ENCODE measurements around the gene RDX.

RDX gene

GRCh38 chr11:110182886-110183285 lies 113.5 kb downstream of the RDX start:
- H3K14ac ChIP-seq (ENCODE audit: low read length), result no peak overlapping the region
- no peak overlapping the region for H4K8ac ChIP-seq (ENCODE audit: low read depth, low read length)
- no peaks in the 10 kb centered on the region for H3K79me1 ChIP-seq (ENCODE audit: low read length)
- H3K23ac ChIP-seq (ENCODE audit: low read length), result no peak overlapping the region
- H4K91ac ChIP-seq (ENCODE audit: low read depth, low read length), result no peak overlapping the region
- H3K4me1 ChIP-seq (ENCODE audit: control insufficient read depth in 1 of 2, insufficient read depth in 2 of 2, low read length in 2 of 2), result no peaks in the 10 kb centered on the region
- H2BK12ac ChIP-seq (ENCODE audit: low read length), result no peak overlapping the region
- H3K79me2 ChIP-seq (ENCODE audit: control insufficient read depth, insufficient read depth, low read length, poor library complexity), result no peaks in the 10 kb centered on the region
- no peak overlapping the region for H2BK5ac ChIP-seq (ENCODE audit: low read depth, low read length, poor library complexity)
- no peak overlapping the region for H3K4me2 ChIP-seq (ENCODE audit: low read length)
- H3K9ac ChIP-seq (ENCODE audit: low read length), result no peak overlapping the region
- no CpG with 5 or more reads among the region's 5 CpGs for WGBS (ENCODE audit: extremely low coverage, insufficient coverage, insufficient read length)
- no peaks in the 10 kb centered on the region for H3K9me3 ChIP-seq (ENCODE audit: insufficient read depth, low read depth, low read length)
- H3K4me3 ChIP-seq (ENCODE audit: low read depth, low read length), result no peak overlapping the region
- H4K12ac ChIP-seq (ENCODE audit: low read depth, low read length), result no peak overlapping the region
- no peak overlapping the region for H3K4ac ChIP-seq (ENCODE audit: low read depth, low read length)
- no peak overlapping the region for H3K18ac ChIP-seq (ENCODE audit: low read length)
- H2BK120ac ChIP-seq (ENCODE audit: insufficient read depth, low read length, poor library complexity), result no peak overlapping the region
- no peaks in the 10 kb centered on the region for H3K27me3 ChIP-seq (ENCODE audit: insufficient read depth, low read length)
- H3K36me3 ChIP-seq (ENCODE audit: control insufficient read depth in 1 of 2, insufficient read depth in 2 of 2, low read length in 2 of 2), result peaks cover 6 to 7% of the 10 kb centered on the region in 2 experiments
- no peak overlapping the region for H2AFZ ChIP-seq (ENCODE audit: insufficient read depth, low read length, poor library complexity)
- H3K27ac ChIP-seq (ENCODE audit: low read depth, low read length), result no peak overlapping the region
- DNase-seq, result peak; percentile 43 to 48
- no peak overlapping the region for H2AK5ac ChIP-seq (ENCODE audit: low read length)

GRCh38 chr11:110179064-110179463 lies 117.3 kb downstream of the RDX start:
- no peak for DNase-seq
- H2BK5ac ChIP-seq (ENCODE audit: low read depth, low read length, poor library complexity), result no peak overlapping the region
- no peak overlapping the region for H3K14ac ChIP-seq (ENCODE audit: low read length)
- no CpG with 5 or more reads among the region's 4 CpGs for WGBS (ENCODE audit: extremely low coverage, insufficient coverage, insufficient read length)
- H3K9ac ChIP-seq (ENCODE audit: low read length), result no peak overlapping the region
- no peaks in the 10 kb centered on the region for H3K36me3 ChIP-seq (ENCODE audit: control insufficient read depth in 1 of 2, insufficient read depth in 2 of 2, low read length in 2 of 2)
- no peak overlapping the region for H3K27ac ChIP-seq (ENCODE audit: low read depth, low read length)
- no peak overlapping the region for H4K12ac ChIP-seq (ENCODE audit: low read depth, low read length)
- no peak overlapping the region for H2BK12ac ChIP-seq (ENCODE audit: low read length)
- H2BK120ac ChIP-seq (ENCODE audit: insufficient read depth, low read length, poor library complexity), result no peak overlapping the region
- H3K9me3 ChIP-seq (ENCODE audit: insufficient read depth, low read depth, low read length), result no peaks in the 10 kb centered on the region
- peaks cover 4 to 5% of the 10 kb centered on the region in 2 experiments for H3K4me1 ChIP-seq (ENCODE audit: control insufficient read depth in 1 of 2, insufficient read depth in 2 of 2, low read length in 2 of 2)
- H3K4me3 ChIP-seq (ENCODE audit: low read depth, low read length), result no peak overlapping the region
- H3K27me3 ChIP-seq (ENCODE audit: insufficient read depth, low read length), result no peaks in the 10 kb centered on the region
- H3K18ac ChIP-seq (ENCODE audit: low read length), result no peak overlapping the region
- no peak overlapping the region for H4K91ac ChIP-seq (ENCODE audit: low read depth, low read length)
- no peak overlapping the region for H3K23ac ChIP-seq (ENCODE audit: low read length)
- no peak overlapping the region for H4K8ac ChIP-seq (ENCODE audit: low read depth, low read length)
- H3K4me2 ChIP-seq (ENCODE audit: low read length), result no peak overlapping the region
- no peak overlapping the region for H2AFZ ChIP-seq (ENCODE audit: insufficient read depth, low read length, poor library complexity)
- no peak overlapping the region for H2AK5ac ChIP-seq (ENCODE audit: low read length)
- H3K79me2 ChIP-seq (ENCODE audit: control insufficient read depth, insufficient read depth, low read length, poor library complexity), result no peaks in the 10 kb centered on the region
- no peak overlapping the region for H3K4ac ChIP-seq (ENCODE audit: low read depth, low read length)
- H3K79me1 ChIP-seq (ENCODE audit: low read length), result no peaks in the 10 kb centered on the region

- no peak overlapping the region for H2BK120ac ChIP-seq (ENCODE audit: insufficient read depth, low read length, poor library complexity)
- no peak overlapping the region for H2BK12ac ChIP-seq (ENCODE audit: low read length)
- H3K9me3 ChIP-seq (ENCODE audit: insufficient read depth, low read depth, low read length), result no peaks in the 10 kb centered on the region
- H3K4me3 ChIP-seq (ENCODE audit: low read depth, low read length), result no peak overlapping the region
- no peak overlapping the region for H2AFZ ChIP-seq (ENCODE audit: insufficient read depth, low read length, poor library complexity)
- H3K36me3 ChIP-seq (ENCODE audit: control insufficient read depth in 1 of 2, insufficient read depth in 2 of 2, low read length in 2 of 2), result no peaks in the 10 kb centered on the region
- DNase-seq, result no peak
- H3K23ac ChIP-seq (ENCODE audit: low read length), result no peak overlapping the region
- no peak overlapping the region for H2BK5ac ChIP-seq (ENCODE audit: low read depth, low read length, poor library complexity)
- H3K27me3 ChIP-seq (ENCODE audit: insufficient read depth, low read length), result no peaks in the 10 kb centered on the region
- H3K27ac ChIP-seq (ENCODE audit: low read depth, low read length), result no peak overlapping the region
- peaks cover 4 to 5% of the 10 kb centered on the region in 2 experiments for H3K4me1 ChIP-seq (ENCODE audit: control insufficient read depth in 1 of 2, insufficient read depth in 2 of 2, low read length in 2 of 2)
- no peak overlapping the region for H3K14ac ChIP-seq (ENCODE audit: low read length)
- H4K12ac ChIP-seq (ENCODE audit: low read depth, low read length), result no peak overlapping the region
- H3K4me2 ChIP-seq (ENCODE audit: low read length), result no peak overlapping the region
- H3K4ac ChIP-seq (ENCODE audit: low read depth, low read length), result no peak overlapping the region
- H3K79me2 ChIP-seq (ENCODE audit: control insufficient read depth, insufficient read depth, low read length, poor library complexity), result no peaks in the 10 kb centered on the region
- H3K18ac ChIP-seq (ENCODE audit: low read length), result no peak overlapping the region
- H3K9ac ChIP-seq (ENCODE audit: low read length), result no peak overlapping the region
- H2AK5ac ChIP-seq (ENCODE audit: low read length), result no peak overlapping the region
- WGBS (ENCODE audit: extremely low coverage, insufficient coverage, insufficient read length), result no CpG with 5 or more reads among the region's 7 CpGs
- H4K8ac ChIP-seq (ENCODE audit: low read depth, low read length), result no peak overlapping the region
- no peak overlapping the region for H4K91ac ChIP-seq (ENCODE audit: low read depth, low read length)
- H3K79me1 ChIP-seq (ENCODE audit: low read length), result no peaks in the 10 kb centered on the region
Observed at GRCh38 chr11:110177086-110177456, 119.3 kb downstream of the RDX start.

- Histone ChIP-seq H2AK5ac (ENCODE audit: low read length) (no peak overlapping the region), H3K4me3 (ENCODE audit: low read depth, low read length) (no peak overlapping the region), H3K79me1 (ENCODE audit: low read length) (no peaks in the 10 kb centered on the region), H2AFZ (ENCODE audit: insufficient read depth, low read length, poor library complexity) (no peak overlapping the region), H3K18ac (ENCODE audit: low read length) (no peak overlapping the region), H3K4me2 (ENCODE audit: low read length) (no peak overlapping the region), H3K14ac (ENCODE audit: low read length) (no peak overlapping the region), H3K4ac (ENCODE audit: low read depth, low read length) (no peak overlapping the region), H4K8ac (ENCODE audit: low read depth, low read length) (no peak overlapping the region), H3K9me3 (ENCODE audit: insufficient read depth, low read depth, low read length) (no peaks in the 10 kb centered on the region), H4K91ac (ENCODE audit: low read depth, low read length) (no peak overlapping the region), H3K4me1 (ENCODE audit: control insufficient read depth in 1 of 2, insufficient read depth in 2 of 2, low read length in 2 of 2) (peaks cover 4 to 5% of the 10 kb centered on the region in 2 experiments), H2BK12ac (ENCODE audit: low read length) (no peak overlapping the region), H2BK5ac (ENCODE audit: low read depth, low read length, poor library complexity) (no peak overlapping the region), H2BK120ac (ENCODE audit: insufficient read depth, low read length, poor library complexity) (no peak overlapping the region), H3K23ac (ENCODE audit: low read length) (no peak overlapping the region), H4K12ac (ENCODE audit: low read depth, low read length) (no peak overlapping the region), H3K27ac (ENCODE audit: low read depth, low read length) (no peak overlapping the region), H3K9ac (ENCODE audit: low read length) (no peak overlapping the region), H3K79me2 (ENCODE audit: control insufficient read depth, insufficient read depth, low read length, poor library complexity) (no peaks in the 10 kb centered on the region), H3K36me3 (ENCODE audit: control insufficient read depth in 1 of 2, insufficient read depth in 2 of 2, low read length in 2 of 2) (no peaks in the 10 kb centered on the region), H3K27me3 (ENCODE audit: insufficient read depth, low read length) (no peaks in the 10 kb centered on the region)
- no peak for DNase-seq
- WGBS (ENCODE audit: extremely low coverage, insufficient coverage, insufficient read length), result no CpG with 5 or more reads among the region's 12 CpGs
Observed at GRCh38 chr11:110176366-110177085, 119.9 kb downstream of the RDX start.
